Neuron (in vitro differentiated cells): Measurements from ENCODE around the gene STIM1.
"Not testable (repeated sequence)": the region's sequence is repeated elsewhere in the genome, so short reads cannot be mapped to it uniquely, and the experiment has no call there.

Source experiments
- H2AFZ ChIP-seq: one replicate; pipeline ENCODE4 v1.6.1; 2013; ENCODE audit warnings: low read depth, mild to moderate bottlenecking, inconsistent platforms, low read length, moderate library complexity
- H3K27me3 ChIP-seq: one replicate; pipeline ENCODE4 v1.6.1; 2013; ENCODE audit warnings: low read length; ENCODE audit not compliant: insufficient read depth
- H3K36me3 ChIP-seq: one replicate; pipeline ENCODE4 v1.6.1; 2013; ENCODE audit warnings: low read length; ENCODE audit not compliant: insufficient read depth
- H3K4me1 ChIP-seq: one replicate; pipeline ENCODE4 v1.6.1; 2013; ENCODE audit warnings: low read length; ENCODE audit not compliant: insufficient read depth
- H3K4me3 ChIP-seq: 2 replicates; pipeline ENCODE4 v1.5.1; 2013; ENCODE audit warnings: mild to moderate bottlenecking, low read length, moderate library complexity
- H3K9me3 ChIP-seq: one replicate; pipeline ENCODE4 v1.6.1; 2013; ENCODE audit warnings: low read length

The STIM1 gene

GRCh38 chr11:3888876-3889275 lies 33.4 kb downstream of the STIM1 start:
- Histone ChIP-seq H3K27me3 (no peaks in the 10 kb centered on the region), H3K4me1 (no peaks in the 10 kb centered on the region), H3K9me3 (no peaks in the 10 kb centered on the region)

DNA sequence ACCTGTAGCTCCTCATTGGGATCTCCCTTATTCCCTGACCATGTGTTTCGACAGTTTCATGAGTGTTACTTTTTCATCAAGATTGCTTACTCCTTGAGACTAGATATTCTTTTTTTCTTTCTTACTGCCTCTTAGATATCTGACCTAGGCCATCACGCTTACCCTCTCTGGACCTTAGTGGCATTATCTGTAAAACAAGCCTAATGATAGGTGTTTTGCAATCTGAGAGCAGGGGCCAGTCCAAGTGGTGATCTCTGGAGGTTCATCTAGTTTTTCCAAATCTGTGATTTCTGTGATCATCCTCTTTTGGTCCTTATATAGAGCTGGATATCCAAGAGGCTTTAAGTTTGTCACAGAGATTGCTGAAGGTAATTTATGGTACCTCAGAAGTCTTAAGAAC lies 34.5 kb downstream of the STIM1 start:
- H3K4me1 ChIP-seq: no peaks in the 10 kb centered on the region
- no peak overlapping the region for H2AFZ ChIP-seq
- H3K9me3 ChIP-seq: peaks cover 2% of the 10 kb centered on the region
- no peaks in the 10 kb centered on the region for H3K27me3 ChIP-seq
- no peaks in the 10 kb centered on the region for H3K36me3 ChIP-seq
- H3K4me3 ChIP-seq: no peak overlapping the region

More at GRCh38 chr11:3888876-3889275, 33.4 kb downstream of the STIM1 start:
- no peak overlapping the region for H3K4me3 ChIP-seq
- no peaks in the 10 kb centered on the region for H3K36me3 ChIP-seq
- no peak overlapping the region for H2AFZ ChIP-seq

DNA sequence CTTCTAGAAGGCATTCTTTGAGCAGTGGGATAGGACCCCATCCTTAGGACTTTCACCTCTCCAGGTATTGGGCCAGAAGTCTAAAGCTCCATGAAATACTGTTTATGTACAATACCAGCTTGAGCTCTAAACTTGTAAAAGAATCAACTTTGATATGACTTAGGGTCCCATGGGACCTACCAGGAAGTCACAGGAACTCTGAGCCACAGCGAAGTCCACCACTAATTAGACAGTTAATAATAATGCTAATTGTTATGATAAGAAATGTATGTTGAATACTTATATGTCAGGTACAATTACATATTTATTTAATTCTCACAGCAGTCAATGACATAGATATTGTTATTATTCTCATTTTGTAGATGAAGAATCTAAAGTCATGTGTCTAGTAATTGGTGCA lies 35.3 kb downstream of the STIM1 start:
- Histone ChIP-seq H3K36me3 (no peaks in the 10 kb centered on the region), H3K9me3 (peaks cover 2% of the 10 kb centered on the region), H3K27me3 (no peaks in the 10 kb centered on the region), H2AFZ (no peak overlapping the region), H3K4me3 (no peak overlapping the region), H3K4me1 (no peaks in the 10 kb centered on the region)

- no peaks in the 10 kb centered on the region for H3K27me3 ChIP-seq
- H3K4me1 ChIP-seq: no peaks in the 10 kb centered on the region
- H3K9me3 ChIP-seq: peaks cover 2% of the 10 kb centered on the region
- no peak overlapping the region for H2AFZ ChIP-seq
- no peak overlapping the region for H3K4me3 ChIP-seq
- H3K36me3 ChIP-seq: no peaks in the 10 kb centered on the region
Observed at GRCh38 chr11:3891751-3892150, 36.3 kb downstream of the STIM1 start.

- H3K27me3 ChIP-seq: no peaks in the 10 kb centered on the region
- peaks cover 2% of the 10 kb centered on the region for H3K9me3 ChIP-seq
- no peaks in the 10 kb centered on the region for H3K4me1 ChIP-seq
- H3K36me3 ChIP-seq: no peaks in the 10 kb centered on the region
- no peak overlapping the region for H3K4me3 ChIP-seq
- H2AFZ ChIP-seq: no peak overlapping the region
Observed at GRCh38 chr11:3892156-3892555, 36.7 kb downstream of the STIM1 start.

GRCh38 chr11:3893311-3893710 lies 37.8 kb downstream of the STIM1 start:
- Histone ChIP-seq H2AFZ (no peak overlapping the region), H3K27me3 (no peaks in the 10 kb centered on the region), H3K4me3 (no peak overlapping the region), H3K9me3 (peaks cover 2% of the 10 kb centered on the region), H3K4me1 (no peaks in the 10 kb centered on the region), H3K36me3 (no peaks in the 10 kb centered on the region)

GRCh38 chr11:3894128-3894731 lies 38.8 kb downstream of the STIM1 start:
- Histone ChIP-seq H3K9me3 (peaks cover 2% of the 10 kb centered on the region), H3K27me3 (no peaks in the 10 kb centered on the region), H3K4me3 (no peak overlapping the region), H3K36me3 (no peaks in the 10 kb centered on the region), H2AFZ (no peak overlapping the region), H3K4me1 (no peaks in the 10 kb centered on the region)

- Histone ChIP-seq H2AFZ (no peak overlapping the region), H3K4me3 (no peak overlapping the region), H3K36me3 (no peaks in the 10 kb centered on the region), H3K9me3 (peaks cover 2% of the 10 kb centered on the region), H3K4me1 (no peaks in the 10 kb centered on the region), H3K27me3 (no peaks in the 10 kb centered on the region)
Observed at GRCh38 chr11:3896644-3897043, 41.2 kb downstream of the STIM1 start.

- not testable (repeated sequence) for H2AFZ ChIP-seq, H3K36me3 ChIP-seq, H3K27me3 ChIP-seq, H3K9me3 ChIP-seq, H3K4me1 ChIP-seq, H3K4me3 ChIP-seq
Observed at GRCh38 chr11:3900230-3900629, 44.8 kb downstream of the STIM1 start.

DNA sequence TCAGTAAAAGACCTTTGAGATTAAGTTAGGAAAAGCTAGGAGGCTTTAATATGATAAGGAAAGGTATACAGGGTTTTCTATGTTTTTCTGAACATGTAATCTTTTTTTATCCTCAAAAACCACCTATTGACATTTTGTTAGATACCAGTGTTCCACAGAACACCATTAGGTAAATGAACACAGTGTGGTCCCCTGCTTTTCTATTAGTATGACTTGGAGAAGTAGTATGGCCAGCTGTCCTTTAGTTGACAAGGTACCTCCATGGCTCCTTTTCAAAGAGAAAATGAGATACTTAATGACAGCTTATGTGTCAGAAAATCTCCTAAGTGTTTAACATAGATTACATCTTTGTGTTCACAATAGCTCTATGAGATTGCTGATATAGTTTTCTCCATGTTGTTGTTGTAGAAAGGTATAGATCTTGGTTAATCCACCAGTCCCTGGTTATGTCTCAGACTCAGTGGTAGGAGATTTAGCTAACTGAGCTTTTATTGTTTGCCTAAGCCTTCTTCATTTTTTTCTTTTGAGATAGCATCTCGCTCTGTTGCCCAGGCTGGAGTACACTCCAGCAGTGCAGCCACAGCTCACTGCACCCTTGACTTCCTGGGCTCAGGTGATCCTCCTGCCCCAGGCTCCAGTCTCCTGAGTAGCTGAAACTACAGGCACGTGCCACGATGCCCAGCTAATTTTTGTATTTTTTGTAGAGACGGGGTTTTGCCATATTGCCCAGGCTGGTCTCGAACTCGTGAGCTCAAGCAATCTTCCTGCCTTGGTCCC lies 46.0 kb downstream of the STIM1 start:
- Histone ChIP-seq H3K36me3 (no peaks in the 10 kb centered on the region), H2AFZ (no peak overlapping the region), H3K4me3 (no peak overlapping the region), H3K9me3 (no peaks in the 10 kb centered on the region), H3K27me3 (no peaks in the 10 kb centered on the region), H3K4me1 (peaks cover 11% of the 10 kb centered on the region)

- Histone ChIP-seq H3K36me3 (no peaks in the 10 kb centered on the region), H3K4me1 (peaks cover 11% of the 10 kb centered on the region), H2AFZ (no peak overlapping the region), H3K9me3 (no peaks in the 10 kb centered on the region), H3K4me3 (no peak overlapping the region), H3K27me3 (no peaks in the 10 kb centered on the region)
Observed at GRCh38 chr11:3902441-3902840, 47.0 kb downstream of the STIM1 start.

- H3K36me3 ChIP-seq: no peaks in the 10 kb centered on the region
- H3K4me1 ChIP-seq: peaks cover 11% of the 10 kb centered on the region
- H3K9me3 ChIP-seq: no peaks in the 10 kb centered on the region
- H3K27me3 ChIP-seq: no peaks in the 10 kb centered on the region
- no peak overlapping the region for H3K4me3 ChIP-seq
- no peak overlapping the region for H2AFZ ChIP-seq
Observed at GRCh38 chr11:3903207-3903896, 47.9 kb downstream of the STIM1 start.

- no peaks in the 10 kb centered on the region for H3K9me3 ChIP-seq
- H3K27me3 ChIP-seq: no peaks in the 10 kb centered on the region
- H3K4me3 ChIP-seq: no peak overlapping the region
- peaks cover 11% of the 10 kb centered on the region for H3K4me1 ChIP-seq
- no peak overlapping the region for H2AFZ ChIP-seq
- no peaks in the 10 kb centered on the region for H3K36me3 ChIP-seq
Observed at GRCh38 chr11:3904228-3904627, 48.8 kb downstream of the STIM1 start.
